ENCODE data around the gene IKBKE. TPM values are rescaled to one million over a fixed set of nuclear protein-coding genes. Genes with fewer than 3 reads are reported as not detected.

Gene IKBKE
- total RNA-seq, 2 donors from 2014 or later = 50.8 to 53.3 TPM

GRCh38 chr1:206460836-206461426, 9.3 kb upstream of the IKBKE start:
- ATAC-seq = no peak
- no peak overlapping the region for H3K27ac Mint-ChIP-seq
- H3K36me3 Mint-ChIP-seq = peaks cover 6% of the 10 kb centered on the region
- H3K4me1 Mint-ChIP-seq (ENCODE audit: low read depth in 2 of 2) = peaks cover 17 to 26% of the 10 kb centered on the region in 2 donors
- no peak overlapping the region for H3K4me3 Mint-ChIP-seq
- H3K9me3 Mint-ChIP-seq = no peaks in the 10 kb centered on the region
- DNase-seq (ENCODE audit: low spot score) = no peak
- H3K27me3 Mint-ChIP-seq = no peaks in the 10 kb centered on the region

DNA sequence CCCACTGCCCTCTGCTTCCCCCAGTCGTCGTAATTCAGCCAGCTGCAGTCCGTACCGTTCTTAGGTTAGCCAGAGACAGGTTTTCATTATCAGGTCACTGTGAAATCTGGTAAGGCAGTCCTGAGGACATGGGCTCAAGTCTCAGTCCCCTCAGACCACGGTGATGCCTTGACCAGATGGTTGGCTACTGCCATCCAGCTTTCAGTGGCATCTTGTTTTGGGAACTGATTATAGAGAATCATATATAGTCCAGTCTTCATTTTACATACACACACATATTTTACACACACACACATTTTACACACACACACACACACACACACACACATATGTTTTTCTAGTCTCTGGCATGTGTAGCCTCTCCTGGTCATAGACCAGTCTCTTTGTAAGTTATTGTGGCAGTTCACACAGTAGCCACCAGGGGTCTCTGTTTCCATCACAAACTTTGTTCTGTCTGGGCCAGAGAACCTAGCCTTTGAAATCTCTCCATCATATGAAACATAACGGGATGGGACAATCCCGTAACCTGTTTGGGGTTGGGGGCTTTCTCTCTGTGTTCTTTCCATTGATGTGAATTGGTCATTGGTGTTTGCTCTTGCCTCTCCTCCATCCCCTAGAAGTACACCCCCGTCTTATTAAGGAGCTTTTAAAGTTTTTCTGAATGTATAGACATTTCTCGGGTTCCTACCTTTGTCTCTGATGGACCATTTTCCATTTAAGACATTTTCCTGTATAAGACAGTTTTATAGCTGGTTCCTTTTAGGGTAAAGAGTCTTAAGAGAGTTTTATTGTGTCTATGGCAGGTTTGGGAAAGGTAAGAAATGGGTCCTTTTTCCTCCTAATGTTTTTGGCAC, 8.4 kb upstream of the IKBKE start:
- Mint-ChIP-seq H3K36me3 (peaks cover 6% of the 10 kb centered on the region), H3K27ac (peak overlapping the region in 1 of 2 donors; percentile 70)

DNA sequence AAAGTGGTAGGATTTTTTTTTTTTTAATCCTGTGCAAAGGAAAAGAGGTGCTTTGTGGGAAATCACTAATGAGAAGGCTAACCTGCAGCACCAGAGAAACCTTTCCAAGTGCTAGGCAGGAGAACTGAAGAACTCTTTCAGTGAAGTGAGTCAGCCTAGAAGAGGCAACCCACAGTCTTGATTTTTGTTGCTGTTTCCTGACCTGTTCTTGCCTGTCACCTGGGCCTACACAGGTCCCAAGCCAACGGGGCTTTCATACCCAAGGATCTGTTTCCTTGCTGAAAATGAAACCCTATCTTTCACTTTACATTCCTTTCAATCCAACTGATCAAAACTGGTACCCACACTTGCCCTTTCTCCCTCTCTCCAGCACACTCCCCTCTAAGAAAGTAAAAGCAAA, 7.1 kb upstream of the IKBKE start:
- no peaks in the 10 kb centered on the region for H3K9me3 Mint-ChIP-seq
- peaks cover under 1 to 8% of the 10 kb centered on the region in 2 donors for H3K27me3 Mint-ChIP-seq
- peaks cover 6% of the 10 kb centered on the region for H3K36me3 Mint-ChIP-seq
- no peak for ATAC-seq
- no peak overlapping the region for H3K4me3 Mint-ChIP-seq
- H3K4me1 Mint-ChIP-seq (ENCODE audit: low read depth in 2 of 2) = peaks cover 30 to 36% of the 10 kb centered on the region in 2 donors
- DNase-seq (ENCODE audit: low spot score) = no peak
- H3K27ac Mint-ChIP-seq = peak overlapping the region in 1 of 2 donors; percentile 3

More for the DNA sequence above, 8.4 kb upstream of the IKBKE start:
- ATAC-seq = peak; percentile 70 to 77
- no peaks in the 10 kb centered on the region for H3K9me3 Mint-ChIP-seq
- H3K4me1 Mint-ChIP-seq (ENCODE audit: low read depth in 2 of 2) = peaks cover 25 to 31% of the 10 kb centered on the region in 2 donors
- H3K4me3 Mint-ChIP-seq = no peak overlapping the region
- no peak for DNase-seq (ENCODE audit: low spot score)
- peaks cover 0 to 5% of the 10 kb centered on the region in 2 donors for H3K27me3 Mint-ChIP-seq

DNA sequence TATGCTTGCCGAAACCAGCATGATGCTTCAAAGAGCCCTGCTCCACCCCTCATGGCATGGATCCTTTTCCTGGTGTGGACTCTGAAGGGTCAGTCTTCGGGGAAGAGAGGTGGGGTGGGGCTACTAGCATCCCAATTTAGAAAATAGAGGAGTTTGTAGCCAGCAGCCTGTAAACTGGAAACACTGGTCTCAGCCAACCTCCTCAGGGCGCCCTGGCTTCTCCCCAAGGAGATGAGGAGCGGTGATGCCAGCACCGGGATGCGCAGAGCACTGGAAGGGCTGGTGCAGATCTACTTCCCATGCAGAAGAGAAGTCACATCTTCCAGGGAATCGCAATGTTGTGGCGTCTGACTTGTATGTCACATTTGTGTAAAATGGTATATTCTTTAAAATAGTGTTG, 6.4 kb upstream of the IKBKE start:
- Mint-ChIP-seq H3K4me3 (no peak overlapping the region), H3K36me3 (peaks cover 6% of the 10 kb centered on the region), H3K27me3 (peaks cover 6 to 12% of the 10 kb centered on the region in 2 donors), H3K9me3 (no peaks in the 10 kb centered on the region), H3K4me1 (ENCODE audit: low read depth in 2 of 2) (peaks cover 34 to 40% of the 10 kb centered on the region in 2 donors), H3K27ac (peak overlapping the region in 1 of 2 donors; percentile 3)
- ATAC-seq = no peak
- DNase-seq (ENCODE audit: low spot score) = no peak

GRCh38 chr1:206464456-206464964, 5.8 kb upstream of the IKBKE start:
- DNase-seq (ENCODE audit: low spot score) = no peak
- peaks cover 36 to 40% of the 10 kb centered on the region in 2 donors for H3K4me1 Mint-ChIP-seq (ENCODE audit: low read depth in 2 of 2)
- no peak overlapping the region for H3K4me3 Mint-ChIP-seq
- peaks cover 6 to 12% of the 10 kb centered on the region in 2 donors for H3K27me3 Mint-ChIP-seq
- peaks cover 6% of the 10 kb centered on the region for H3K36me3 Mint-ChIP-seq
- ATAC-seq = no peak
- H3K9me3 Mint-ChIP-seq = no peaks in the 10 kb centered on the region
- H3K27ac Mint-ChIP-seq = peak overlapping the region in 1 of 2 donors; percentile 34

GRCh38 chr1:206465951-206466350, 4.3 kb upstream of the IKBKE start:
- peak overlapping the region; percentile 34 to 45 for H3K27ac Mint-ChIP-seq
- peaks cover 6 to 12% of the 10 kb centered on the region in 2 donors for H3K27me3 Mint-ChIP-seq
- ATAC-seq (peak in 1 of 2 donors; percentile 4), DNase-seq (ENCODE audit: low spot score) (no peak)
- peak overlapping the region; percentile 57 for H3K4me3 Mint-ChIP-seq
- H3K4me1 Mint-ChIP-seq (ENCODE audit: low read depth in 2 of 2) = peaks cover 46 to 49% of the 10 kb centered on the region in 2 donors
- peaks cover 6% of the 10 kb centered on the region for H3K36me3 Mint-ChIP-seq
- H3K9me3 Mint-ChIP-seq = no peaks in the 10 kb centered on the region

DNA sequence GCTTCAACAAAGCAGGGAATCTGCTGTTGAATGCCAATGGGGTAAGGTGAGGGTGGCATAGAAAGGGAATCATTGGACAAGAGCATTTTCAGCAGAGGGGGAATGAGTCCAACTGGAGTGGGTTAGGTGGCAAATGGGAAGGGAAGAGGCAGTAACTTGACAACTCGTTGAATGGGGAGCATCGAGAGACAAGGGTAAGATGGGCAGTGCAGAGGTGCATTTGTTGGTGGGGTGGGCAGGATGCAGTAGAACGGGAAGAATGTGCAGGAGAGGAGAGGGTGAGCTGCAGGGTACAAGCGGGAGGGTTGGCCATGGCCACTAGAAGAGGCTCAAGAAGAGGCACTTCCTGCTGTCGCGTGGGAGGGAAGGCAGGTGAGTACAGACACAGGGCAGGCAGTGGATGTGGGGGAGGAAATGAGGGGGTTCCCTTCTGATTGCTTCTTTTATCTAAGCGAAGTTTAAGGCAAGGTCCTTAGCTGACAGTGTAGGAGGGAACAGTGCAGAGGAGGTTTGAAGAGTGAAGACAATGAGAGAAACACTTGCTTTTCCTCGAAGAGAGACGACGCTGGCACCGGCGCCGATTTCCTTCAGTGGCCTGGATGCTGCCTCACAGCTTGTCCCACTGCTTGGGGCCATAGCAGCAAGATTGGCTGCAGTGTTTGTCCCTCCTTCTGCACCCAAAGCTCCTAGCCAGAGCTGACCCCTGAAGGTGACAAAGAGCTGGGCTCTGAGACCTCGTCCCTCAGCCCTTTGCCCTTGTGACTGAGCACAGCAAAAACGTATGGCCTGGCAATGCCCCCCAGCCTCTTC, 3.2 kb upstream of the IKBKE start:
- ATAC-seq (no peak), DNase-seq (ENCODE audit: low spot score) (no peak)
- Mint-ChIP-seq H3K27me3 (peaks cover 6 to 12% of the 10 kb centered on the region in 2 donors), H3K36me3 (peaks cover 6% of the 10 kb centered on the region), H3K9me3 (no peaks in the 10 kb centered on the region), H3K4me3 (peak overlapping the region; percentile 58), H3K27ac (peak overlapping the region; percentile 34 to 45), H3K4me1 (ENCODE audit: low read depth in 2 of 2) (peaks cover 52 to 55% of the 10 kb centered on the region in 2 donors)

GRCh38 chr1:206467915-206468314, 2.4 kb upstream of the IKBKE start:
- Mint-ChIP-seq H3K4me1 (ENCODE audit: low read depth in 2 of 2) (peaks cover 56 to 60% of the 10 kb centered on the region in 2 donors), H3K27me3 (peaks cover 6 to 12% of the 10 kb centered on the region in 2 donors), H3K9me3 (no peaks in the 10 kb centered on the region), H3K27ac (peak overlapping the region; percentile 53 to 96), H3K4me3 (no peak overlapping the region), H3K36me3 (peaks cover 6% of the 10 kb centered on the region)
- no peak for ATAC-seq
- no peak for DNase-seq (ENCODE audit: low spot score)

DNA sequence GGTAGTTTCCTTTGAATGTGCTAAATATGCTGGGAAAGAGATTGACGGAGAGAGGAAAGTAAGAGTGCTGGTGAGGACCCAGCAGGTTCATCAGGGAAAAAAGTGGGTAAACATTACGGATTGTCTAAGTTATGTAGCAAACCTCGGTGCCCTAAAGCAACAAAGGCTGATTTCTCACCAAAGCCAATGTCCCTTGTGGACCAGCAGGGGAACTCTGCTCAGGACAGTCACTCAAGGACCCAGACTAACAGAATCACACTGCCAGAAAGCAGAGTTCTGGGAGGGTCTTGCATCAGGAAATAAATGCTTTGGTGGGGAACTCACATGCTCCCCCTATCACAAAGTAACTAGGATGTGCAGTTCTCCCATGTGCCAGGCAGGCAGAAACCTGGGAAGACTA, 1.7 kb upstream of the IKBKE start:
- ATAC-seq = no peak
- H3K4me3 Mint-ChIP-seq = peak overlapping the region; percentile 16

DNA sequence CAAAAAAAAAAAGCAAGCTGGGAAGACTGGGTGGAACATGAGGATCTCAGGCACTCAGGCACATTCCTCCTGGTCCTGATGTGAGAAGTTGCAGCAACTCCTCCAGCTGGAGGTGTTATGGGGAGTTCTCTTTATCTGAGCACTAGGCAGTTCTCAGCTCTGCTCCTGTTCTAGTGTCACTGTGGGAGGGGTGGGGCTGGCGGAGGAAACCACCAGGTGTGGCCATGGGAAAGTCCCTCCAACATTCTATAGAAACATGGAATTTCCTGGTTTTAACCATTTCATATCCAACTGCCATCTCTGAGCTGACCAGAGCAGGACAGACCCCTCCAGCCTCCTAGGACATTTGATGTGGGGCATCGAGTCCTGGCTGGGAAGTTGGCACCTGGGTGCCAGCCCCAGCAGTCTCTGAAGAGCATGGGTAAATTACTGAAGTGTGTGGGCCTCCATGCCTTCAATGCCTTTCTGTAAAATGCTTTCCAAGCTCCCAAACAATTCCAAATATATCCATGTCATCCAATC, 804 bp upstream of the IKBKE start:
- Mint-ChIP-seq H3K9me3 (no peaks in the 10 kb centered on the region), H3K27ac (peak overlapping the region; percentile 85 to 96), H3K36me3 (no peaks in the 10 kb centered on the region), H3K4me1 (ENCODE audit: low read depth in 2 of 2) (peaks cover 59 to 65% of the 10 kb centered on the region in 2 donors), H3K27me3 (peaks cover 6 to 12% of the 10 kb centered on the region in 2 donors), H3K4me3 (peak overlapping the region; percentile 81)
- DNase-seq (ENCODE audit: low spot score) (no peak), ATAC-seq (no peak)

More for the DNA sequence above, 1.7 kb upstream of the IKBKE start:
- Mint-ChIP-seq H3K9me3 (no peaks in the 10 kb centered on the region), H3K36me3 (peaks cover under 1% of the 10 kb centered on the region), H3K27ac (peak overlapping the region; percentile 53 to 96), H3K27me3 (peaks cover 6 to 12% of the 10 kb centered on the region in 2 donors), H3K4me1 (ENCODE audit: low read depth in 2 of 2) (peaks cover 60% of the 10 kb centered on the region in 2 donors)
- no peak for DNase-seq (ENCODE audit: low spot score)

- Mint-ChIP-seq H3K36me3 (peaks cover 9% of the 10 kb centered on the region), H3K4me1 (ENCODE audit: low read depth in 2 of 2) (peaks cover 66 to 67% of the 10 kb centered on the region in 2 donors), H3K4me3 (peak overlapping the region; percentile 81), H3K9me3 (no peaks in the 10 kb centered on the region), H3K27ac (peak overlapping the region; percentile 85 to 96), H3K27me3 (peaks cover 6 to 12% of the 10 kb centered on the region in 2 donors)
- peak; percentile 78 for DNase-seq (ENCODE audit: low spot score)
- ATAC-seq = peak; percentile 72 to 81
Observed at GRCh38 chr1:206470692-206471414, 577 bp downstream of the IKBKE start.

GRCh38 chr1:206471415-206471801, 1.1 kb downstream of the IKBKE start:
- ATAC-seq (no peak), DNase-seq (ENCODE audit: low spot score) (no peak)
- Mint-ChIP-seq H3K9me3 (no peaks in the 10 kb centered on the region), H3K36me3 (peaks cover 9% of the 10 kb centered on the region), H3K4me3 (peak overlapping the region; percentile 81), H3K27me3 (peaks cover 6 to 10% of the 10 kb centered on the region in 2 donors), H3K4me1 (ENCODE audit: low read depth in 2 of 2) (peaks cover 60 to 66% of the 10 kb centered on the region in 2 donors), H3K27ac (peak overlapping the region; percentile 85 to 96)

Measured in natural killer cell treated with Interleukin-12 subunit alpha and Interleukin-12 subunit beta and Interleukin-15 and Interleukin-18, amount 100 ng/mL, for 72 hours (primary cell).